Muscle layer of duodenum (tissue), 2 donors: Measurements from ENCODE around the gene SLC16A10.
"Not testable (repeated sequence)": the region's sequence is repeated elsewhere in the genome, so short reads cannot be mapped to it uniquely, and the experiment has no call there.

ENCODE experiments used
- H3K27ac ChIP-seq: one replicate; pipeline ENCODE4 v1.7.0; 2013; ENCODE audit warnings: mild to moderate bottlenecking, low read length
- H3K27me3 ChIP-seq: one replicate; pipeline ENCODE4 v1.7.0; 2013; ENCODE audit warnings: low read depth, mild to moderate bottlenecking, control low read depth, low read length
- H3K36me3 ChIP-seq, 2 donors: one replicate each; pipeline ENCODE4 v1.7.0; 2013; ENCODE audit warnings: low read length in 2 of 2, control low read depth in 1 of 2, mild to moderate bottlenecking in 1 of 2; ENCODE audit not compliant: insufficient read depth in 2 of 2, control insufficient read depth in 1 of 2
- H3K4me1 ChIP-seq, 2 donors: one replicate each; pipeline ENCODE4 v1.7.0; 2013; ENCODE audit warnings: low read length in 2 of 2, mild to moderate bottlenecking in 2 of 2, control low read depth in 1 of 2, moderate library complexity in 1 of 2; ENCODE audit not compliant: insufficient read depth in 2 of 2, control insufficient read depth in 1 of 2
- H3K4me3 ChIP-seq, 2 donors: one replicate each; pipeline ENCODE4 v1.7.0; 2013; ENCODE audit warnings: low read length in 2 of 2, low read depth in 1 of 2, mild to moderate bottlenecking in 1 of 2
- H3K9me3 ChIP-seq, 2 donors: one replicate each; pipeline ENCODE4 v1.7.0; 2013; ENCODE audit warnings: low read length in 2 of 2, control low read depth in 1 of 2, mild to moderate bottlenecking in 1 of 2; ENCODE audit not compliant: control insufficient read depth in 1 of 2
- donor health status: healthy.

SLC16A10 gene

GRCh38 chr6:111114482-111114881 lies 27.2 kb downstream of the SLC16A10 start:
- Histone ChIP-seq H3K27me3 (no peaks in the 10 kb centered on the region), H3K9me3 (no peaks in the 10 kb centered on the region), H3K27ac (no peak overlapping the region), H3K4me3 (no peak overlapping the region), H3K4me1 (no peaks in the 10 kb centered on the region), H3K36me3 (no peaks in the 10 kb centered on the region)

GRCh38 chr6:111118826-111119225 lies 31.5 kb downstream of the SLC16A10 start:
- peaks cover 0 to 6% of the 10 kb centered on the region in 2 donors for H3K4me1 ChIP-seq
- H3K4me3 ChIP-seq: no peak overlapping the region
- no peak overlapping the region for H3K27ac ChIP-seq
- no peaks in the 10 kb centered on the region for H3K9me3 ChIP-seq
- no peaks in the 10 kb centered on the region for H3K27me3 ChIP-seq
- H3K36me3 ChIP-seq: no peaks in the 10 kb centered on the region

- Histone ChIP-seq H3K36me3 (no peaks in the 10 kb centered on the region), H3K9me3 (no peaks in the 10 kb centered on the region), H3K27me3 (no peaks in the 10 kb centered on the region), H3K4me1 (peaks cover 0 to 6% of the 10 kb centered on the region in 2 donors), H3K4me3 (no peak overlapping the region), H3K27ac (no peak overlapping the region)
These were observed 32.4 kb downstream of the SLC16A10 start for GRCh38 chr6:111119571-111120329.

- peaks cover 0 to 6% of the 10 kb centered on the region in 2 donors for H3K4me1 ChIP-seq
- no peaks in the 10 kb centered on the region for H3K27me3 ChIP-seq
- H3K36me3 ChIP-seq: no peaks in the 10 kb centered on the region
- no peak overlapping the region for H3K4me3 ChIP-seq
- H3K27ac ChIP-seq: no peak overlapping the region
- no peaks in the 10 kb centered on the region for H3K9me3 ChIP-seq
These were observed 34.6 kb downstream of the SLC16A10 start for GRCh38 chr6:111121789-111122350.

- H3K36me3 ChIP-seq: no peaks in the 10 kb centered on the region
- no peaks in the 10 kb centered on the region for H3K9me3 ChIP-seq
- no peak overlapping the region for H3K4me3 ChIP-seq
- H3K27ac ChIP-seq: no peak overlapping the region
- H3K27me3 ChIP-seq: no peaks in the 10 kb centered on the region
- H3K4me1 ChIP-seq: peaks cover 0 to 6% of the 10 kb centered on the region in 2 donors
These were observed 35.4 kb downstream of the SLC16A10 start for GRCh38 chr6:111122458-111123286.

- Histone ChIP-seq H3K4me3 (no peak overlapping the region), H3K27me3 (no peaks in the 10 kb centered on the region), H3K9me3 (no peaks in the 10 kb centered on the region), H3K36me3 (no peaks in the 10 kb centered on the region), H3K4me1 (peaks cover 0 to 11% of the 10 kb centered on the region in 2 donors), H3K27ac (no peak overlapping the region)
These were observed 37.1 kb downstream of the SLC16A10 start for GRCh38 chr6:111124406-111124805.

- Histone ChIP-seq H3K27ac (no peak overlapping the region), H3K9me3 (peaks cover 0 to 3% of the 10 kb centered on the region in 2 donors), H3K27me3 (no peaks in the 10 kb centered on the region), H3K36me3 (no peaks in the 10 kb centered on the region), H3K4me3 (no peak overlapping the region), H3K4me1 (peaks cover 0 to 5% of the 10 kb centered on the region in 2 donors)
These were observed 41.7 kb downstream of the SLC16A10 start for GRCh38 chr6:111129013-111129412.

GRCh38 chr6:111131018-111131417 lies 43.7 kb downstream of the SLC16A10 start:
- not testable (repeated sequence) for H3K9me3 ChIP-seq, H3K36me3 ChIP-seq, H3K4me3 ChIP-seq, H3K27me3 ChIP-seq, H3K27ac ChIP-seq, H3K4me1 ChIP-seq

- not testable (repeated sequence) for H3K4me1 ChIP-seq, H3K27ac ChIP-seq
These were observed 45.4 kb downstream of the SLC16A10 start for GRCh38 chr6:111132669-111133068.

GRCh38 chr6:111134236-111134869 lies 47.0 kb downstream of the SLC16A10 start:
- H3K4me3 ChIP-seq, H3K36me3 ChIP-seq, H3K27me3 ChIP-seq, H3K9me3 ChIP-seq, H3K4me1 ChIP-seq, H3K27ac ChIP-seq: not testable (repeated sequence)

More at GRCh38 chr6:111132669-111133068, 45.4 kb downstream of the SLC16A10 start:
- not testable (repeated sequence) for H3K36me3 ChIP-seq, H3K9me3 ChIP-seq, H3K27me3 ChIP-seq, H3K4me3 ChIP-seq

- H3K9me3 ChIP-seq, H3K4me1 ChIP-seq, H3K27ac ChIP-seq, H3K27me3 ChIP-seq, H3K36me3 ChIP-seq, H3K4me3 ChIP-seq: not testable (repeated sequence)
These were observed 50.3 kb downstream of the SLC16A10 start for GRCh38 chr6:111137489-111138093.
